Osteocyte (in vitro differentiated cells): ENCODE results near the gene IL1RAPL1. TPM values are rescaled to one million over a fixed set of nuclear protein-coding genes. Genes with fewer than 3 reads are reported as not detected.
"Not testable (repeated sequence)": the region's sequence is repeated elsewhere in the genome, so short reads cannot be mapped to it uniquely, and the experiment has no call there.

Source experiments
- DNase-seq: peaks from one replicate; pipeline ENCODE4 v3.0.0; 2021; ENCODE audit warnings: mixed read lengths; ENCODE audit not compliant: unreplicated experiment; ENCODE audit errors: extremely low spot score
- H3K27ac Mint-ChIP-seq: one replicate; pipeline ENCODE4 v1.8.0; 2021; ENCODE audit warnings: mild to moderate bottlenecking, mixed read lengths; ENCODE audit not compliant: unreplicated experiment
- H3K27me3 Mint-ChIP-seq: one replicate; pipeline ENCODE4 v1.8.0; 2021; ENCODE audit warnings: mixed read lengths; ENCODE audit not compliant: unreplicated experiment
- H3K36me3 Mint-ChIP-seq: one replicate; pipeline ENCODE4 v1.8.0; 2021; ENCODE audit warnings: mixed read lengths; ENCODE audit not compliant: unreplicated experiment
- H3K4me1 Mint-ChIP-seq: one replicate; pipeline ENCODE4 v1.8.0; 2021; ENCODE audit warnings: mixed read lengths; ENCODE audit not compliant: unreplicated experiment
- H3K4me3 Mint-ChIP-seq: one replicate; pipeline ENCODE4 v1.8.0; 2021; ENCODE audit warnings: mild to moderate bottlenecking, moderate library complexity, mixed read lengths; ENCODE audit not compliant: unreplicated experiment
- H3K9me3 Mint-ChIP-seq: one replicate; pipeline ENCODE4 v1.8.0; 2021; ENCODE audit warnings: mixed read lengths; ENCODE audit not compliant: unreplicated experiment
- total RNA-seq: library from RNA; stranded (reverse); gene quantifications from 2 replicates; pipeline ENCODE4 v1.2.1, GENCODE V29; 2021
- TF ChIP-seq, protein P1 (sequence below): fragments of 200-600 bp; sonication (generic); IDR thresholded peaks from 2 replicates; pipeline ENCODE4 v1.5.0; 2021; ENCODE audit warnings: antibody characterized with exemption, mild to moderate bottlenecking, moderate library complexity

Gene IL1RAPL1
- total RNA-seq, 1 donor from 2014 or later, result not detected

DNA sequence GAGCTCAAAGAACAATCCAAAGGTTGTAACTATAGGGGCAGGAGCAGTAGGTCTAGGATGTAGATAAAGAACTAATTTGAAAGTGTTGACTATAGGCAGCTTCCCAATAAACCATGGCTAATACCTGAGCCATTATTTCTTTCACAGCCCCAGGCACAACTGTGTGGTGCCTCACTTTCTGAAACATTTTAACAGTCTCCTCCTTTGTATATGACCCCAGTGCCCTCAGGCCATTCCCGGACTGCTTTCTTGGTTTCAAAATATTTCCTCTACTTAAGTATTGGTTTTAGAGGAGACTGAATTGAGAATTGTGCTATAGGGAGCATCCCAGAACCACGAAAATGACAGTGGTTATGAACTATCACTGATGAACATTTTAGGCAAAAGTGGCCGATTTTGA is 728.7 kb downstream of the IL1RAPL1 start:
- H3K4me1 Mint-ChIP-seq, result peaks cover 10% of the 10 kb centered on the region
- no peaks in the 10 kb centered on the region for H3K36me3 Mint-ChIP-seq
- H3K9me3 Mint-ChIP-seq, result no peaks in the 10 kb centered on the region
- no peaks in the 10 kb centered on the region for H3K27me3 Mint-ChIP-seq
- no peak overlapping the region for H3K4me3 Mint-ChIP-seq
- TF ChIP-seq, protein P1, sequence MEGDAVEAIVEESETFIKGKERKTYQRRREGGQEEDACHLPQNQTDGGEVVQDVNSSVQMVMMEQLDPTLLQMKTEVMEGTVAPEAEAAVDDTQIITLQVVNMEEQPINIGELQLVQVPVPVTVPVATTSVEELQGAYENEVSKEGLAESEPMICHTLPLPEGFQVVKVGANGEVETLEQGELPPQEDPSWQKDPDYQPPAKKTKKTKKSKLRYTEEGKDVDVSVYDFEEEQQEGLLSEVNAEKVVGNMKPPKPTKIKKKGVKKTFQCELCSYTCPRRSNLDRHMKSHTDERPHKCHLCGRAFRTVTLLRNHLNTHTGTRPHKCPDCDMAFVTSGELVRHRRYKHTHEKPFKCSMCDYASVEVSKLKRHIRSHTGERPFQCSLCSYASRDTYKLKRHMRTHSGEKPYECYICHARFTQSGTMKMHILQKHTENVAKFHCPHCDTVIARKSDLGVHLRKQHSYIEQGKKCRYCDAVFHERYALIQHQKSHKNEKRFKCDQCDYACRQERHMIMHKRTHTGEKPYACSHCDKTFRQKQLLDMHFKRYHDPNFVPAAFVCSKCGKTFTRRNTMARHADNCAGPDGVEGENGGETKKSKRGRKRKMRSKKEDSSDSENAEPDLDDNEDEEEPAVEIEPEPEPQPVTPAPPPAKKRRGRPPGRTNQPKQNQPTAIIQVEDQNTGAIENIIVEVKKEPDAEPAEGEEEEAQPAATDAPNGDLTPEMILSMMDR, result no peak
- H3K27ac Mint-ChIP-seq, result no peak overlapping the region
- no peak for DNase-seq

DNA sequence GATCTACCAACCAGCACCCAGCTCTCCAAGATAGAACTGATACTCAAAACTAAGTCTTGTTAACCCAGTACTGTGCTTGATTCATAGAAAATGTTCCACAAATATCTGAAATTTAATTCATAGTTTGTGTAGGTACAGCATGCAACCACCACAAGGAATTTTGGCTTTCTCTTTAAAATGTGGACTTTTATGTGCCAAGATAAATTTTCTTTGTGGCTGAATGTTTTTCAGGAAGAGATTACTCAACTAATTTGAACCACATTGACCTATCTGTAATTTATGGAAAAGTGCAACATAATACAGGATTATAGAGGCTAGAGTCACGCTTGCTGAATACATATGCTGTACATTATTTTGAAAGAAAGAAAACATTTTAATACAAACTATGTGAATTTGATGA is 730.8 kb downstream of the IL1RAPL1 start:
- Mint-ChIP-seq H3K27me3 (no peaks in the 10 kb centered on the region), H3K27ac (no peak overlapping the region), H3K4me1 (peaks cover 10% of the 10 kb centered on the region), H3K4me3 (no peak overlapping the region), H3K9me3 (peaks cover 5% of the 10 kb centered on the region), H3K36me3 (no peaks in the 10 kb centered on the region)
- TF ChIP-seq, protein P1, result no peak
- DNase-seq, result no peak

GRCh38 chrX:29332429-29332828 is 745.2 kb downstream of the IL1RAPL1 start:
- not testable (repeated sequence) for H3K27me3 Mint-ChIP-seq, H3K9me3 Mint-ChIP-seq, H3K4me1 Mint-ChIP-seq, H3K4me3 Mint-ChIP-seq, DNase-seq, H3K27ac Mint-ChIP-seq, H3K36me3 Mint-ChIP-seq

DNA sequence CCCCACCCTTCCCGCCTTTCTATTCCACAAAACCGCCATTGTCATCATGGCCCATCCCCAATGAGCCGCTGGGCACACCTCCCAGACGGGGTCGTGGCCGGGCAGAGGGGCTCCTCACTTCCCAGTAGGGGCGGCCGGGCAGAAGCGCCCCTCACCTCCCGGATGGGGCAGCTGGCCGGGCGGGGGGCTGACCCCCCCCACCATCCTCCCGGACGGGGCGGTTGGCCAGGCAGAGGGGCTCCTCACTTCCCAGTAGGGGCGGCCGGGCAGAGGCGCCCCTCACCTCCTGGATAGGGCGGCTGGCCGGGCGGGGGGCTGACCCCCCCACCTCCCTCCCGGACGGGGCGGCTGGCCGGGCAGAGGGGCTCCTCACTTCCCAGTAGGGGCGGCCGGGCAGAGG is 745.8 kb downstream of the IL1RAPL1 start:
- H3K4me3 Mint-ChIP-seq, H3K4me1 Mint-ChIP-seq, DNase-seq, H3K27me3 Mint-ChIP-seq, H3K36me3 Mint-ChIP-seq, H3K27ac Mint-ChIP-seq, H3K9me3 Mint-ChIP-seq: not testable (repeated sequence)

DNA sequence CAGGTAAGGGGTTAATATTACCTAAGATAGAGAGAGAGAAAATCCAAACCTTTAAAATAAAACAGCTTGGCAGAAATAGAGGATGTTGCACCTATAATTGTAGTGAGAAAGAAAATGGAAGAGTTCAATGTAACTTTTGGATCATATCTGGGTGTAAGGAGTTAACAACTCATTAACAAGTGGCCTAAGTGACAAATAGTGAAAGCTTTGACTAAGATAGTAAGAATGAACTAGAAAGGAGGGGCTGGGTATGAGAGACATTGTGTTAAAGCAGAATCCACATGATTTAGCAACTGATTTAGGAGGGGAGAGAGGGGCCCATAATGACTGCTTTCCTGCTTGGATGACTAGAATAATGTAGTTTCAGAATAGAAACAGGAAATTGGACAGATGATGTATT is 761.0 kb downstream of the IL1RAPL1 start:
- Mint-ChIP-seq H3K9me3 (peaks cover 4% of the 10 kb centered on the region), H3K27ac (no peak overlapping the region), H3K27me3 (no peaks in the 10 kb centered on the region), H3K4me1 (no peaks in the 10 kb centered on the region), H3K36me3 (no peaks in the 10 kb centered on the region), H3K4me3 (no peak overlapping the region)
- DNase-seq, result no peak
- TF ChIP-seq, protein P1, result no peak

DNA sequence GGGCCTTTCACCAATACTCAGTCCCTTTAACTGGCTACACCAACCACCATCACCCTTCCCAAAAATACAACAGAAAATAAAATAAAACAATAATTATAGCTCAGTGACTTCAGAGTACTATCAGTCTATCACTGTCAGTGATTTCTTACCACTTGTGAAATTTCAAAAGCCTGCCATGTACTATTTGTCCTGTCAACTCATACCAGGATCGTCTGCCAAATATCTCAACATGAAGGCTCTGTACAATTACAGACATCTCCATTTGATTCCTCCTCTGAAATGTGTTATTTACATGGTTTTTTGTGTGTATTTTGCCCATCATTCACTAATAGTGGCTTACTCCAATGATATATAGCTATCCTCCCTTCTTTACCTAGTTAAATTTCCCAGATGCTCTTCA is 772.0 kb downstream of the IL1RAPL1 start:
- Mint-ChIP-seq H3K27ac (no peak overlapping the region), H3K4me1 (no peaks in the 10 kb centered on the region), H3K9me3 (no peaks in the 10 kb centered on the region), H3K4me3 (no peak overlapping the region), H3K36me3 (no peaks in the 10 kb centered on the region), H3K27me3 (no peaks in the 10 kb centered on the region)
- DNase-seq, result no peak
- TF ChIP-seq, protein P1, result no peak

GRCh38 chrX:29374765-29375164 is 787.5 kb downstream of the IL1RAPL1 start:
- H3K4me1 Mint-ChIP-seq, DNase-seq, H3K4me3 Mint-ChIP-seq, H3K27me3 Mint-ChIP-seq, H3K27ac Mint-ChIP-seq, H3K36me3 Mint-ChIP-seq: not testable (repeated sequence)
- H3K9me3 Mint-ChIP-seq, result peaks cover 35% of the 10 kb centered on the region
